SK-N-MC (cell line): ENCODE data around the gene ACTN1.

Source experiments
- EZH2 ChIP-seq: fragments of 200-600 bp; sonication (generic); IDR thresholded peaks from one replicate; pipeline ENCODE4 v1.6.1; 2017; ENCODE audit warnings: antibody characterized with exemption
- POLR2AphosphoS5 ChIP-seq: IDR thresholded peaks from 2 replicates; pipeline ENCODE4 v1.6.1; 2012; ENCODE audit warnings: mild to moderate bottlenecking, low read depth, low read length, borderline replicate concordance

DNA sequence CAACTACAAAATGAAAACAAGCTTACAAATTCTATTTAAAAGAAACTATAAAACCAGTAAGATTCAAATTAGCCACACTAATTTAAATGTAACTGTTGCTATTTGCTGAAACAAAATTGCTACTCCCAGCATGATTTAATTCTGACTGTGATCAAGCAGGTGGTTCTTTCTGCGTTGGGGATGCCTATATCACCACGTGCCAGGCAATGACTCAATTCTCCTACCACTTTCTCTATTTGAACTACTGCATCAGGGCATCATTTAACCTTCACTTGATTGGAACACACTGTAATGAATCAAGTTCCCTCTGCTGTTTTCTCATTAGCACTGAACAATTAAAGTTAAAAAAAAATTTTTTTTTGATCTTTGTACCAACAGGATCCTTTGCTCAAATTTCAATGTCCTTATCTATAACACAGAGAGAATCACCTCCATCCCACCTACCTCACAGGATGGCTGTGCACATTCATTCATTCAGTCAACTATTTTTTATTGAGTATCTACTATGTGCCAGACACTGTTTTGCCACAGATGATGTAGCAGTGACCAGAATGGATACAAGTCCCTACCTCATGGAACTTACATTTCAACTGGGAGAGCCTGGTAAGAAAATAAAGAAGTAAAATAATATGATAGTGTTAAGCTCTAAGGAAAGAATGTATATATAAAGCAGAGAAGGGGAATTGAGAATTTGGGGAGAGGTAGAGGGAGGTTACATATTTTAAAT, 8.0 kb upstream of the ACTN1 start:
- no peak for TF ChIP-seq POLR2AphosphoS5
- no peak for TF ChIP-seq EZH2
